ENCODE data around the gene ZNF266. TPM values are rescaled to one million over a fixed set of nuclear protein-coding genes. Genes with fewer than 3 reads are reported as not detected.

Gene ZNF266
- total and polyA plus RNA-seq, 2 experiments from 2014 or later, result 12.7 to 13.9 TPM

GRCh38 chr19:9456018-9456689, 20.8 kb upstream of the ZNF266 start (continued):
- TF ChIP-seq REST (IDR thresholded peaks at IDR 0.05; ENCODE audit: unreplicated experiment) (no peak), CREB1 (CRISPR knock-in tag; IDR thresholded peaks at IDR 0.05; ENCODE audit: low read depth) (no peak), STAT1 (IDR thresholded peaks at IDR 0.05; ENCODE audit: unreplicated experiment) (no peak), ZNF462 (CRISPR knock-in tag; IDR thresholded peaks at IDR 0.05) (no peak), EZH2 (IDR thresholded peaks at IDR 0.05; ENCODE audit: low read depth, unreplicated experiment) (no peak), NANOG (IDR thresholded peaks at IDR 0.05; ENCODE audit: borderline replicate concordance) (no peak), EZH2phosphoT487 (IDR thresholded peaks at IDR 0.05; ENCODE audit: unreplicated experiment) (no peak)

Data from GM23338 (cell line).